HG03520 (cell line): ENCODE results near the gene FLVCR2.

Source experiments
- ATAC-seq: cut with Tn5 transposase; IDR thresholded peaks from one replicate; pipeline ENCODE4 v1.9.1; 2021; ENCODE audit warnings: mild to moderate bottlenecking, moderate library complexity; ENCODE audit not compliant: unreplicated experiment

The FLVCR2 gene

DNA sequence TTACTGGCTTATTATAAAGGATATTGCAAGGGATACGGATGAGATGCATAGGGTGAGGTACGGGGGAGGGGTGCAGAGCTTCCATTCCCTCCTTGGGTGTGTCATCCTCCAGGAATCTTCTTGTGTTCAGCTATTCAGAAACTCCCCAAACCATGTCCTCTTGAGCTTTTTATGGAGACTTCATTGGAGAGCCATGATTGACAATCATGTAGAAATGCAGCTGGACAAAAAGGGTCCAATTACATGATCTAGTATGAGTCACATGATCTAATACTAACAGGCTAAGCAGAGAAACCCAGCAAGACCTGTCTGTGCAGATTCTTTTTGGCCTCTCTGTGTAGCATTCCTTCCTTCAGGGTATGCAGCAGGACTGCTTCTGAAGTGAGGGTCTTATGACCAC lies 23.9 kb upstream of the FLVCR2 start:
- no peak for ATAC-seq

DNA sequence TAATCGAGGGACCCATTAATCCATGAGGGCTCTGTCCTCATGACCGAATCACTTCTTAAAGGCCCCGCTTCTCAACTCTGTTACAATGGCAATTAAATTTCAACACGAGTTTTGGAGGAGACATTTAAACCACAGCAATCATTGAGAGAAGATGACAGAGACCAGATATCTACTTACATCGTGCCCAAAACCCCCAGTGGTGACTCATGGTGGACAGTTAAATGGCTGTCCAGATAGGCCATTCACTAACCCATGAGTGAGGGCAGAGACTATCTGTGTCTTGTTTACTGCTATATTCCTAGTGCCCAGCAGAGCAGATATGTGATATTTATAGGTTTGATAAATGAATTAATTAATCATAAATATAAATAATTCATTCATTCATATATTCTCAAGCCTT lies 20.0 kb upstream of the FLVCR2 start:
- ATAC-seq = no peak

DNA sequence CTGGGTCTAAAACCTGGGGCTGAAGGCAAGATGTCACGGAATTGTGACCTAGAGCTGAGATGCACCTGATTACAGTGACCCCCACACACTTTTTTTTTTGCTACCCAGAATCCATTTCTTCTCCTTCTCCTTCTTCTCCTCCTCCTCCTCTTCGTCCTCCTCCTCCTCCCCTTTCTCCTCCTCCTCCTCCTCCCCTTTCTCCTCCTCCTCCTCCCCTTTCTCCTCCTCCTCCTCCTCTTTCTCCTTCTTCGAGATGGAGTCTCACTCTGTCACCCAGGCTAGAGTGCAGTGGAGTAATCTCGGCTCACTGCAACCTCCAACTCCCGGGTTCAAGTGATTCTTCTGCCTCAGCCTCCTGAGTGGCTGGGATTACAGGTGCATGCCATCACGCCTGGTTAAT lies 19.4 kb upstream of the FLVCR2 start:
- ATAC-seq = no peak

DNA sequence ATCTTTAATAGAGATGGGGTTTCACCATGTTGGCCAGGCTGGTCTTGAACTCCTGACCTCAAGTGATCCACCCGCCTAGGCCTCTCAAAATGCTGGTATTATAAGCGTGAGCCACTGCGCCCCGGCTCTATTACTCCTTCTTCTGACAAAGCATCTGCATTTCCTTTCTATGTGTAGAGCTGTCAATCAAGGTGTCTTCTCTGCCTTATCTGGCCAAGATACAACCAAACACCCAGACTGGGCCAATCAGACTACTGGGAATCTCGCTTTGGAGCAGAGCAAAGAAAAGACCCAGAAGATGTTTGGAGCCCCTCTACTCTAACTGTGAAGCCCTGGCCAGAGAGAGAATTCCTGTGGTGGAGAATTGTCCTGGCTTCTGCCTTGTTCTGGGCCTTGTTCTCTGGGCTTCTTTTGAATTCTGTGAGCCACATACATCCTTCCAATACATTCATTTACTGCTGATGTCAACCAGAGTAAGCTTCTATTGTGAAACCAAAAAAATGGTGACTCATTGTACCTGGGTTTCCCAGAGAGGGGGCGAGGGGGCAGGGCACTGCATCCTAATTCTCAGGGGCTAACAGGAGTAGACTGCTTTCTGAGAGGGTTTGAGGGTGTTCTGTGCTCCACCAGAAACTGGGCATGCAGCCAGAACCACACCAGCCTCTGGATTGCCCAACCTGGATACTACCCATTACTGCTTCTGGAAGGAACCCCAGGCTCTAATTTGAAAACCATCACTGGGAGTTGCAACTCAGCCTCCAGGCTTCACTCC lies 18.8 kb upstream of the FLVCR2 start:
- ATAC-seq = no peak

DNA sequence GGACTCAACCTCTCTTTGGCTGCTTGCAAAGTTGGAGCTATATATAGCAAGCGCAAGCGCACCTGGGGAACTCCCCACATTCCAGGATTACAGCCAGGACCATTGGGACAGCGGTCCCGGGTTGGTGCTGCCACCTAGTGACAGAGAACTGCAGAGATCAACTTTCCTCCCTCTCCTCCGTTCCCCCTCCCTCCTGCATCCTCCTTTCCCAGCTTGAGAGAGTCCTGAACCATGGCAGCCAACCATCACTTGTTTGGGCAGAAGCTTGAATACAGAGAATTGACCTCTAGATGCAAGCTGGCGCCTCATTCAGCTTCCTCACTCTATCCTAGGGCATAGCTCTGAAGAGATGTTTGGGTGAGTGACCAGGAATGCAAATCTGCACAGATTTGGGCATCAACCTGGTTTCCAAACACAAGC lies 17.4 kb upstream of the FLVCR2 start:
- ATAC-seq = no peak

DNA sequence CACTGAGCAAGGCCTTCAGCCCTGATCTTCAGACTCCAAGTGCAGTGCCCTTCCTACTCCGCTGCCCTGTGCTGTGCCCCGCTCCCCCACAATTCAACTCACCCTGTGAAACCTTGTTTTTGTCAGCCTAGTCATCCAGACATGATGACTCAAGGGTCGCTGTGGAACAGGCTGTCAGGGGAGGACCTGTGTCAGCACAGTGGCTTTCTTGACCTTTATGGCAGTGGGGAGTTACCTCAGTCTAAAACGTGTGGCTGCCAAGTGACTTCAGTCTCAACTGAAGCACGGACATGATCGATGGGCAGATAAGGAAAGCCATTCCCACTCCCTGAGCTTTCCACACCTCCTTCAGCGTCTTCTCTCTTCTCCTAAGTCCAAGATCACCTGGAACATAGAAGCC lies 16.3 kb upstream of the FLVCR2 start:
- no peak for ATAC-seq

DNA sequence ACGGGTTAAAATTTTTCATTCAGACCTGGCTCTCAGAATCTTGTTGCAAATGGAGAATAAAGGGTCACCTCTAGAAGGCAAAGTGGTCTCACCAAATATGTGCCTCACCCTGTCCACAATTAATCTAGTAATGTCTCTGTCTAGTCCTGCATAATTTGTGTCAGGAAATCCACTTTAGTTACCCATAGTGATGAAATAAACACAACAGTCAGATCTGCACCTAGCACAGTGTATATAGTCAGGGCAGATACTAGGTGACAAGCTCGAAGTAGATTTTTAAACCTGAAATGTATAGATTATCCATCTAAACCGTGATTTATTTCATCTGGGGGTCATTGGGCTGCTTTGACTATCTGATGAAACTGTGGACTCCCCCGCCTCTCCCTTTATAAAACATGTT lies 15.9 kb upstream of the FLVCR2 start:
- ATAC-seq = no peak

DNA sequence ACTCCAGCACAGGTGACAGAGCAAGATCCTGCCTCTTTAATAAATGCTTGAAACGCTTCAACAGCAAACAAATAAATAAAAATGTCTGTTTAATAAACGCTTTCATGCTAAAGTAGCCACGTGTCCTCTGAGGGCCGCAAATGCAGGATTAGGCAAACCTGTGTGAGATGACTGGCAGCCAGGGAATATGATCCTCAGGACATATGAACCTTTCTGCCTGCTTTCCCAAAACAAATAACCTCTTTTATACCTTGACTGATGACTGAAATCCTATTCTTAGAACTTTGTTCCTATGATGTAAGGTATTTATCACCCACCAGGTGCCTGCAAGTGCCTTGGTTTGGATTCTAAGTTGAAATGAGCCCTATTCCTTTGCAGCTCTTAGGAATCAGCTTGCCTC lies 14.5 kb upstream of the FLVCR2 start:
- ATAC-seq = no peak

DNA sequence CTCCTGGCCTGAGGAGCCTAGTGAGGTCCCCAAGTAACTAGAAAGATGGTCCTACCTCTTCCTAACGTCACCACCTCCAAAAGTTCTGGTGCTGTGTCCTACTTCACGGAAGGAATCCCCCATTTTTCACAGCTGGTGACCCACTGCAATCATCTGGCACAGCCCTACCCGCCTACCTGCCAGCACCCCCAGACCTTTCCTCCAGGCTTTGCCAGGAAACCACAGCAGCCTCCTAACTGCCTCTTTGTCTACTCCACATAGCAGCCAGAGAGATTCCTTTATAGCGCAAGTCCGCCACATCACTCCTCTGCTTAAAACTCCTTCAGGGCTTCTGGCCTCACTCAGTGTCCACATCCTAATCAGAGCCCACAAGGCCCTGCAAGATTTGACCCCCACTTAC lies 13.4 kb upstream of the FLVCR2 start:
- no peak for ATAC-seq

DNA sequence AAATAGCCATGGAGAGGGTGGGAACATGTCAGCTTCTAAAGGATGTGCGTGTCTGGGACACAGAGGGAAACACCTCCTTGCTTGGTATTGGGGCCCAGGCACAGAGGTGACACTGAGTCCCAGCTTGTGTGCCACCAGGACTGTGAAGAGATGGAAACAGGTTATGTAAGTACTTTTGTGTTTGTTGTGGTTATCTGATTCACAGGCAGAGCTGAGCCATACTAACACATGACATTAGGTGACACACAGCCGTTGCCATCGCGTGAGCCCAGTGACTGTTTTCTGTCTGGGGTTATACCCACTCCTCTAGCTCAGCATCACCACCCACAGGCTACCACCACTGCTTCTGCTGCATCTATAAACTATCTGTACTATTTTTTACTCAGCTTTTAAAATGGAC lies 12.1 kb upstream of the FLVCR2 start:
- no peak for ATAC-seq

DNA sequence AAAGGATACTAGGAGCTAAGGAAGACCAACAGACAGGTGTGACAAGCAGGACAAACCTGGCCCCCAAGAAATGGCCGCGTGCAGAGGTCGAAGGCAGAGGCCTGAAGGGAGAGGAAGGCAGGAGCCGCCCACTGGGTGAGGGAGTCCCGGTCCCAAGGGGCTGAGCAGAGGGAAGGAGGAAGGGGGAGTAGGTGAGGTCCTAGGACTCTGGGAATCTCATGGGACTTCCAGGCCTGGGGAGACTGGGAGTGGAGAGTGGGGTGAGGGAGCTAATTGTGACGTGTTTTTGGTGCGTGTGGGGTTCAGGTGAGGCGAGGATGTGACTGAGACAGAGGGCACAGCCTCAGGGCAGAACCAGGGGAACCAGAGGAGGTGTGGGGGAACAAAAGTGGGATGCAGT lies 11.7 kb upstream of the FLVCR2 start:
- ATAC-seq = no peak

DNA sequence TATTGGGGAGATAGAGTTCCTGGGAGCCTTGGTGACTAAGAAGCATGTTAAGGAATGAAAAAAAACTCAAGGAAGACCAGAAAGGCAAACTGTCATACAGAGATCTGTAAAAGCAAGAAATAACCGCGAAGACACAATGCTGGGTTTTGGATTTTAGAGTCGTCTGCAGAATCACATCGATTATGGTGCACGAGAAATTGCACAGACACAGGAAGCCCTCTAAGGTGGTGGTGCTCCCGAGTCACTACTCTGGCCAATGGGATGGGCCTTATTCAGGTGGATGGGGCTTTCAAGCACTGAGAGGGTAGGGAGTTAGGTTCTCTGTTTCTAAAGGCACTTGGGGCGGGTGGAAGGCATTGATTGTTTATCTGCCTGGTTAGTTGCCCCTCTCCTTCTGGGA lies 10.3 kb upstream of the FLVCR2 start:
- no peak for ATAC-seq

DNA sequence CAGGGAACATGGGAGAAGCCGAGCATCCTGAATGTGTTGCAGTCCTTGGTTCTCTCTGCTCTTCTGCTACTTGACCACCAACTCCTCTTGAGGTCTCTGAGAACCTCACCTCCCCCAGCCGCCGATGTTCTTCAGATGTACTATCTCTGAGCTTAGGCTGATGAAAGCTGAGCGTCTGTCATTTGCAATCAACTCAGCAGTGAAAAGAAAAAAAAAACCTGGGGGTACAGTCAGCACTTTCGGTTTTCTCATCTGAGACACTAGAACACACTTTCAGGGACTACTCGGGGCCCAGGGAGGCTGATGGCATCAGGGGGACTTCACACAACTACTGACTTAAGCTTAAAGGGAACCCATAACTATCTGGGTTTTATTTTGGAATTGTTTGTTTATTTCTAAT lies 9.6 kb upstream of the FLVCR2 start:
- ATAC-seq = no peak

DNA sequence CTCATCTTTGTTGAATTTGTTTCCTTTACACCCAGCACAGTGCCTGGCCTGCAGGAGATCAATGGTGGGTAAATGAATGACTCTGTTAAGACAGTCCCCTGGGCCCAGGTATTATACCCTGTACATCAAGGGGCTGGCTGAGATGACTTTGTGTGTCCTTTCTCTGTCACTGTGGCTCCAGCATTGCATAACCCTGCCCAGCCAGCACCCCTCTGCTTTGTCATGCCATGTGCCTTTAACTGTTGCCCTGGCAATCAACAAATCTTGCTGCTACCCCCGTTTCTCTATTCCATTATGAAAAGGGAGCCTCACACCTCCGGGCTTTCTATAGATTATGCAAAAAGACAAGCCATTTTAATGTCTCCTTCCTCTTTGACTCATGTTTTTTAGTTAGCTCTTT lies 7.6 kb upstream of the FLVCR2 start:
- no peak for ATAC-seq

DNA sequence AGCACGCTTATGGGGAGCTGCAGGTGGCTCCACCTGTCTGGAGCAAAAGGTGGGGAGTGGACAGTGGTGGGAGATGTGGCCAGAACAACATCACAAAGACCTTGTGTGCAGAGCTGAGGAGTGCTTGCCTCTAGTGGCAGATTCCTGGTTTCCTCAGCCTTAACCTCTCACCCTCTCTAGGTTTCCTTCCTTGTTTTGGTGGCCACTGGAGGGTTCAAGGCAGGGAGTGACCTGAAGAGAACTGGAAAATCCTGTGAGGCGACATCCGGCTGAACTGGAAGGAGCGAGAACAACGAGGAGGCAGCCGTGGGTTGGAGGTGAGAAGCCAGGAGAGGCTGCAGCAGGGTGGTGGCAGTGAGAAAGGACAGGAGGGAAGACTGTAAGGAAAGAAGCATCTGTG lies 6.3 kb upstream of the FLVCR2 start:
- no peak for ATAC-seq

DNA sequence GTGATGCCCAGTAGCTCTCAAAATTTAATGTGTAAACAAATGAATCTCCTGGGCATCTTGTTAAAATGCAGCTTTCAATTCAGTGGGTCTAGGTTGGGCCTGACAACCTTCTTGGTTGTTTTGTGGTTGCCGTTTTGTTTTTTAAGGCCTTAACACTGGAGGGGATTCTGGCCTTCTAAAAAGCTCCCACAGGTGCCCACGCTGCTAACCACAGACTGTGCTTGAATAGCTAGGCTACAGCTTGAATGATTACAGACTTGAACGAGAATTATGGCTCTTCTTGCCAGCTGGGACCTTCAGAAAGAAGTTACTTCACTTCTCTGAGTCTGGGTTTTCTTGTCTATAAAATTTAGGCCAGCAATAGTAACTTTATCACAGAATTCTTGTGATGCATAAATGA lies 1.3 kb upstream of the FLVCR2 start:
- no peak for ATAC-seq

DNA sequence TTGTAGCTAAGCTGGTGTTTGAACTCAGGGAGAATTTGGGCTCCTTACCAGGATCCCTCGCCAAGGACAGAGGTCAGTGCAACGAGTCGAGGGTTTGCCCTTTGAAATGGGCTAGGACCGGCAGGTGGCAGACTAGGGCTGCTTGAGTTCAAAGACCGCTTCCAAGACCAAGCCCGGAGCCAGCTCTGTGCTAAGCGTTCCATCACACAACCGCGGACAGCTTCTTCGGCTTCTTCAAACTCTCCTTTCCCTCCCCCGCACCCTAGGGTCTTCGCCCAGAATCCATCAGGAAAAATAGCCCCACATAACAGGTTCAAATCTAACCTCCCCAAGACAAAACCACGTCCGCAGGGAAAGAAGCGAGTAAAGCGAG lies 705 bp upstream of the FLVCR2 start:
- ATAC-seq = no peak

DNA sequence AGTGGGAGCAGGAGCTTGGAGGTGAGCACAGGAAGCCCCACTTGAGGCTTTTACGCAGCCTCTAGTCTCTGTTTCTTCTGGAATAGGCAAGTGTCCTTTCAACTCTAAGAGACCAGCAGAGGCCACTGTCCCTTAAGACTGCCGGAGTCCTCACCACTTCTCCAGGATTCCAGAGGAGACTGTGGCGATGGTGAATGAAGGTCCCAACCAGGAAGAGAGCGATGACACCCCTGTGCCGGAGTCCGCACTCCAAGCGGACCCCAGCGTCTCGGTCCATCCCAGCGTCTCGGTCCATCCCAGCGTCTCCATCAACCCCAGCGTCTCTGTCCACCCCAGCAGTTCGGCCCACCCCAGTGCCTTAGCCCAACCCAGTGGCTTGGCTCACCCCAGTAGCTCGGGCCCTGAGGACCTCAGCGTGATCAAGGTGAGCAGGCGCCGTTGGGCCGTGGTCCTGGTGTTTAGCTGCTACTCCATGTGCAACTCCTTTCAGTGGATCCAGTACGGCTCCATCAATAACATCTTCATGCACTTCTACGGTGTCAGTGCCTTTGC lies 442 bp downstream of the FLVCR2 start:
- ATAC-seq = no peak

DNA sequence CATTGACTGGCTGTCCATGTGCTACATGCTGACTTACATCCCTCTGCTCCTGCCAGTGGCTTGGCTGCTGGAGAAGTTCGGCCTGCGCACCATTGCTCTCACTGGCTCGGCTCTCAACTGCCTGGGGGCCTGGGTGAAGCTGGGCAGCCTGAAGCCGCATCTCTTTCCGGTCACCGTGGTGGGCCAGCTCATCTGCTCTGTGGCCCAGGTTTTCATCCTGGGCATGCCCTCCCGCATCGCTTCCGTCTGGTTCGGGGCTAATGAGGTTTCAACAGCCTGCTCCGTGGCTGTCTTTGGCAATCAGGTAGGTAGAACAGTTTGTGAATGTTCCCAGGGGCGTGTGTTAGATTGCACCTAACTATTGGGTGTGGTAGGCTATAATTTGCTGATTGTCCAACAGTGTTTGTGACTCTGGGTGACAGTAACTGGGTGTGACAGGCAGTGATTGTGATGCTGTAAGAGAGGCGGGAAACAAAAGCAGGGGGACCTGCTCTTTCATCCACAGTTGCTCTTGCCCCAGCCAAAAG lies 981 bp downstream of the FLVCR2 start:
- ATAC-seq = no peak

DNA sequence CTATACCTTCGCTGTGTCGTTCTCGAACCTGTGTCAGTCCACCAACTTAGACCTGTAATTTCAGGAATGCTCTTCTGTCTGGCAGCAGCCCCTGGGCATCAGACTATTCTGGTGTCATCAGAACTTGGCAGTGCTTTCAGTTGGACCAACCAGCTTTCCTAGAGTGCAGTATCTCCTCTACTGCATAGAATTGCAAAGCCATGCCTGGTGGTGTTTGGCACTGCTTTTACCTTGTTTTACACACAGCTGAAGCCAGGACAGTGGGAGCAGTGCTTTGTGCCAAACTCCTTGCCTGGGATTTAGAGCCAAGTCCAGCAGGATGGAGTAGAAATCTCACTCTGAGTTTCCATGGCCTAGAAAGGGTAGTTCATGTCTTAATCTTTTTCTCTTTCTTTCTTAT lies 1.5 kb downstream of the FLVCR2 start:
- ATAC-seq = no peak

DNA sequence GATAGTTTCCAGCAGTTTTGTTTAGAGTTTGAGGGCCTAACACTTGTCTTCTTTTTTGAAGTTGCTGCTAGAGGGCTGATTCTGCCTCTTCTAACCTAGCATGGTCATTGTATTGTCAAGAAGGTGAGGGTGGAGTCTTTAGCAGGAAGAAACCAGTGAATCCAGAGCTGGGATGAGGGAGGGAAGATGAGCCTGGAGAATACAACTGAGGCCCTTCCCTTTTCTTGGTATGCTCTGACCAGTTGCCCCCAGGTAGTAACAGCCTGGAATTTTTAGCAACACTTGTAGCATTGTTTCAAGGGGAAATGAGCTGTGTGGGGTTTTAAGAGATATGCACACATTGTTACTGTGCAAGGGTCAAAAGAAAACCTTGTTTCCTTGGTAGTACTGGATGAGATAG lies 9.0 kb downstream of the FLVCR2 start:
- no peak for ATAC-seq

DNA sequence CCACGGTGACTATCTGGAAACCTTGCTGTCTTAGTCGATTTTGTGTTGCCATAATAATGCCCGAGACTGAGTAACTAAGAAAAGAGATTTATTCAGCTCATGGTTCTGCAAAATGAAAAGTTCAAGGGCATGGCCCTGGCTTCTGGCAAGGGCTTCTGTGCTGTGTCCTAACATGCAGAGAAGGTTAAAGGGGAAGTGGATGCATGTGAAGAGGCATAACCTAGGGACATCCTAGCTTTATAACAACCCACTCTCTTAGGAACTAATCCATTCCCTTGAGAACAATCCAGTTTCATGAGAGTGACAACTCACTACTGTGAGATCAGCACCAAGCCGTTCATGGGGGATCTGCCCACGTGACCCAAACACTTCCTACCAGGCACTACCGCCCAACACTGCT lies 11.5 kb downstream of the FLVCR2 start:
- ATAC-seq = no peak
